A673 (cell line): ENCODE measurements around the gene NQO2. TPM values are rescaled to one million over a fixed set of nuclear protein-coding genes. Genes with fewer than 3 reads are reported as not detected.
A peak's percentile ranks its signal among the peaks of the same experiment; 100 is the strongest.
"Not testable (repeated sequence)": the region's sequence is repeated elsewhere in the genome, so short reads cannot be mapped to it uniquely, and the experiment has no call there.

Experiments used
- BruUV-seq: library from RNA; stranded (reverse); fragments of 400-500 nt; replicated peaks from 2 replicates; lab custom pipeline; 2021; lab: Mats Ljungman, UMichigan
- CTCF ChIA-PET: fragments of 300-600 bp; sonication (Branson Sonifier 250); formaldehyde crosslinking; loops from one replicate; lab custom pipeline; 2022; ENCODE audit warnings: antibody characterized with exemption; lab: Charles Lee
- POLR2A ChIA-PET: fragments of 300-600 bp; sonication (Branson Sonifier 250); formaldehyde crosslinking; loops from one replicate; lab custom pipeline; 2022; ENCODE audit warnings: antibody characterized with exemption; ENCODE audit not compliant: low non-redundant PET; lab: Charles Lee
- DNase-seq: peaks from one replicate; pipeline ENCODE4 v3.0.0-alpha.2; 2015; ENCODE audit warnings: low spot score
- H3K27ac ChIP-seq: fragments of 200-600 bp; sonication (generic); 2 replicates; pipeline ENCODE4 v1.5.1; 2016; ENCODE audit warnings: mixed run types, low read depth, mild to moderate bottlenecking, mixed read lengths, antibody characterized with exemption, low read length; ENCODE audit not compliant: poor library complexity, severe bottlenecking
- H3K27me3 ChIP-seq: fragments of 200-600 bp; sonication (generic); replicated peaks from 2 replicates; pipeline ENCODE4 v1.6.1; 2017; ENCODE audit warnings: mixed run types, low read depth, mild to moderate bottlenecking, mixed read lengths, antibody characterized with exemption, low read length; ENCODE audit not compliant: insufficient read depth, poor library complexity
- H3K36me3 ChIP-seq: fragments of 200-600 bp; sonication (generic); 2 replicates; pipeline ENCODE4 v1.6.1; 2016; ENCODE audit warnings: mixed run types, mild to moderate bottlenecking, mixed read lengths, antibody characterized with exemption, low read length; ENCODE audit not compliant: insufficient read depth, poor library complexity, severe bottlenecking
- H3K4me1 ChIP-seq: fragments of 200-600 bp; sonication (generic); 2 replicates; pipeline ENCODE4 v1.6.1; 2017; ENCODE audit warnings: mixed run types, mild to moderate bottlenecking, mixed read lengths, antibody characterized with exemption, low read length; ENCODE audit not compliant: insufficient read depth, poor library complexity, severe bottlenecking
- H3K4me3 ChIP-seq: fragments of 200-600 bp; sonication (generic); 2 replicates; pipeline ENCODE4 v1.5.1; 2016; ENCODE audit warnings: low read depth, mixed run types, mild to moderate bottlenecking, mixed read lengths, low read length; ENCODE audit not compliant: poor library complexity, severe bottlenecking
- H3K9me3 ChIP-seq: fragments of 200-600 bp; sonication (generic); 2 replicates; pipeline ENCODE4 v1.6.1; 2016; ENCODE audit warnings: mixed run types, low read depth, mild to moderate bottlenecking, mixed read lengths, antibody characterized with exemption, low read length; ENCODE audit not compliant: poor library complexity, severe bottlenecking
- CTCF ChIP-seq: fragments of 300-800, 200-600 bp; sonication (generic); conservative IDR thresholded peaks from 2 replicates; pipeline ENCODE4 v1.5.1; 2017; ENCODE audit warnings: low read depth, mild to moderate bottlenecking, antibody characterized with exemption, low read length, moderate library complexity, mixed read lengths
- EZH2 ChIP-seq: fragments of 200-600 bp; sonication (generic); IDR thresholded peaks from 2 replicates; pipeline ENCODE4 v1.6.1; 2017; ENCODE audit warnings: borderline replicate concordance, low read depth, mild to moderate bottlenecking, mixed read lengths, antibody characterized with exemption, low read length; ENCODE audit not compliant: poor library complexity, severe bottlenecking
- intact Hi-C: fragments of 100-400 bp; cut with micrococcal nuclease; formaldehyde crosslinking; loops from one replicate; pipeline ENCODE4 v1.10.0; 2022; ENCODE audit not compliant: unreplicated experiment
- total RNA-seq: library from RNA; stranded (reverse); gene quantifications from 2 replicates; pipeline ENCODE4 v1.2.3, GENCODE V29; 2021

NQO2 gene
- total RNA-seq, 1 experiment from 2014 or later: 97.3 TPM

DNA sequence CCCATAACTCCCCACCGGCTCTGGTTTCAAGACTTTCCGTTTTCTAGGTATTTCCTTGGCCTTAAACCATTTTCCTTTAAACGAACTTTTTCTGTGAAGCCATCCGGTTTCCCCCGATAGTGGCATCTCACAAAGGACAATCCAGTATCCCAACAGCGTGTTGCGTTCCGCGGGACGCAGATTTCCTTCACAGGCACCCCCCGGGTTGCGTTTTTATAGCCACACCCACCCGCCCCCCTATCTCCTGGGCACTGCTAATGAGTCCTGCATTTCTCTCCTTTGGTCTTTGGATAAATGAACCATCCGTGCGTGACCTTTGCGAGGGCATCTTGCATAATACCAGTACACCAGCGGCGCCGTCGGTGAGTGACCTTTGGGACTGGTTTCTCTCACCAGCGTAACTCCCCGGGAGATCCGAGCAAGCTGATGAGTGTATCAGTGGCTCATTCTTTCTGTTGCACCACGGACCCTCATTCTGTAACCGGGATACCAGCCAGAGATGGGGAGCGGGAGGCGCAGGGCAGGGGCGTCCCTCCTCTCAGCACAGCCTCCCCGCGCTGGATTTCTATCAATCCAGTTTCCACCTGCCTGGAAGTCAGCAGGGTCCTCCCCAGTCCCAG, 586 bp upstream of the NQO2 start:
- Histone ChIP-seq H3K27ac (no peak overlapping the region), H3K27me3 (no peaks in the 10 kb centered on the region), H3K4me3 (peak overlapping the region; percentile 99), H3K4me1 (peaks cover 6% of the 10 kb centered on the region), H3K9me3 (no peaks in the 10 kb centered on the region), H3K36me3 (no peaks in the 10 kb centered on the region)
- no TSS peak for BruUV-seq
- TF ChIP-seq EZH2: no peak
- no peak for TF ChIP-seq CTCF
- peak; percentile 40 for DNase-seq
- POLR2A ChIA-PET: interaction anchor here (0.6 to 0.7 kb wide), 4 partner anchors 17 to 264 kb away, joined by 3 to 10 read pairs (median 8); no protein-coding TSS in a partner anchor
- CTCF ChIA-PET: interaction anchor here (0.6 to 1.2 kb wide), 9 partner anchors 12 to 979 kb away, joined by 3 to 10 read pairs (median 4); no protein-coding TSS in a partner anchor
- intact Hi-C loops: loop anchor here (1.0 to 5.0 kb wide), 3 partner anchors 58 to 733 kb away; no protein-coding TSS in a partner anchor

- TSS peak; percentile 53 for BruUV-seq
- CTCF ChIA-PET: interaction anchor here (0.6 to 1.4 kb wide), 6 partner anchors 22 to 61 kb away, joined by 3 to 7 read pairs (median 6); no protein-coding TSS in a partner anchor
- Histone ChIP-seq H3K4me1 (peaks cover 6% of the 10 kb centered on the region), H3K27me3 (no peaks in the 10 kb centered on the region), H3K36me3 (peaks cover 17% of the 10 kb centered on the region), H3K4me3 (peak overlapping the region; percentile 99), H3K9me3 (no peaks in the 10 kb centered on the region), H3K27ac (peak overlapping the region; percentile 29)
- no peak for DNase-seq
- TF ChIP-seq EZH2 (no peak), CTCF (no peak)
- intact Hi-C loops: no loop called here
- POLR2A ChIA-PET: no interaction called here
Measured at GRCh38 chr6:3001146-3001772, 1.6 kb downstream of the NQO2 start.

GRCh38 chr6:3001773-3002293, 2.1 kb downstream of the NQO2 start:
- Histone ChIP-seq H3K27me3 (no peaks in the 10 kb centered on the region), H3K36me3 (peaks cover 22% of the 10 kb centered on the region), H3K4me3 (no peak overlapping the region), H3K9me3 (no peaks in the 10 kb centered on the region), H3K27ac (peak overlapping the region; percentile 29), H3K4me1 (peaks cover 6% of the 10 kb centered on the region)
- ChIA-PET CTCF (interaction anchor here (0.6 to 1.4 kb wide), 5 partner anchors 22 to 60 kb away, joined by 3 to 7 read pairs (median 5); no protein-coding TSS in a partner anchor), POLR2A (no interaction called here)
- DNase-seq: peak; percentile 92
- intact Hi-C loops: loop anchor here (1.0 kb wide), 1 partner anchor 51 kb away; no protein-coding TSS in a partner anchor
- peak; percentile 77 for TF ChIP-seq CTCF
- no peak for TF ChIP-seq EZH2
- BruUV-seq: no TSS peak

DNA sequence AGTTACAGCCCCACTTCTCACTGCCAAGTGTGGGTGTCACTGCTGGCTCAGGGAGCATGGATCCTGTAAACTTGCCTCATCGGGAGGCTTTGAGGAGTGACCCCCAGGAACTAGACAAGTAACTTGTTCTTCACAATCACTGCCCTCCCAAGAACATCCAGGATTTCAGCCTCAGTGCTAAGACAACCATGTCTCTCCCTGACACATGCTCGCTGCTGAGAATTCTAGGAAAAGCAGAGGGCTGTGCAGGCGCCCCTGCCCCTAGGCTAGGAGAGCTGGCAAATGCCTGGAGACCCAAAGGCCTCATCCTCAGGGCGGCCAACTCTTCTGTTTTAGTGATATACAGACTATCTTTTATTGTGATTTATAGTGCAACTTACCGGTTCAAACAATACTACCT, 3.5 kb downstream of the NQO2 start:
- H3K4me3 ChIP-seq, H3K27me3 ChIP-seq, BruUV-seq, CTCF ChIA-PET, H3K27ac ChIP-seq, intact Hi-C loops, H3K9me3 ChIP-seq, H3K4me1 ChIP-seq, DNase-seq: not testable (repeated sequence)
- POLR2A ChIA-PET: interaction anchor here (0.5 kb wide), 1 partner anchor 64 kb away, joined by 19 read pairs; no protein-coding TSS in a partner anchor
- H3K36me3 ChIP-seq: peaks cover 34% of the 10 kb centered on the region
